Activated naive CD4-positive, alpha-beta T cell treated with anti-CD3 and anti-CD28 coated beads, Interleukin-2, amount 10 ng/mL, durations not matched to agents 7 days and 5 days (primary cell): ENCODE measurements around the gene STAG1.
"Not testable (repeated sequence)": the region's sequence is repeated elsewhere in the genome, so short reads cannot be mapped to it uniquely, and the experiment has no call there.

ENCODE experiments used
- CTCF ChIA-PET: fragments of 350-600 bp; sonication (Branson Sonifier 250); formaldehyde crosslinking; loops from one replicate; lab custom pipeline; 2021; ENCODE audit warnings: antibody characterized with exemption; lab: Charles Lee
- DNase-seq: peaks from one replicate; pipeline ENCODE4 v3.0.0-alpha.2; 2020
- H3K27ac Mint-ChIP-seq: one replicate; pipeline ENCODE4 v1.8.0; 2021; ENCODE audit warnings: mild to moderate bottlenecking, moderate library complexity, mixed read lengths
- H3K27me3 Mint-ChIP-seq: one replicate; pipeline ENCODE4 v1.8.0; 2021; ENCODE audit warnings: mild to moderate bottlenecking, mixed read lengths
- H3K36me3 Mint-ChIP-seq: one replicate; pipeline ENCODE4 v1.8.0; 2021; ENCODE audit warnings: mixed read lengths
- H3K4me1 Mint-ChIP-seq: one replicate; pipeline ENCODE4 v1.8.0; 2021; ENCODE audit warnings: mixed read lengths
- H3K4me3 Mint-ChIP-seq: one replicate; pipeline ENCODE4 v1.8.0; 2021; ENCODE audit warnings: mild to moderate bottlenecking, moderate library complexity, mixed read lengths
- H3K9me3 Mint-ChIP-seq: one replicate; pipeline ENCODE4 v1.8.0; 2021; ENCODE audit warnings: mixed read lengths

STAG1 gene

GRCh38 chr3:136642711-136643110 is 109.5 kb downstream of the STAG1 start:
- H3K27me3 Mint-ChIP-seq, result no peaks in the 10 kb centered on the region
- H3K36me3 Mint-ChIP-seq, result peaks cover 8% of the 10 kb centered on the region
- CTCF ChIA-PET, result interaction anchor here (0.6 to 0.8 kb wide), 2 partner anchors 9 to 492 kb away, joined by 3 to 4 read pairs; no protein-coding TSS in a partner anchor
- H3K9me3 Mint-ChIP-seq, result no peaks in the 10 kb centered on the region
- peaks cover 4% of the 10 kb centered on the region for H3K4me1 Mint-ChIP-seq
- no peak for DNase-seq
- no peak overlapping the region for H3K4me3 Mint-ChIP-seq
- no peak overlapping the region for H3K27ac Mint-ChIP-seq

- DNase-seq, result no peak
- Mint-ChIP-seq H3K9me3 (peaks cover 6% of the 10 kb centered on the region), H3K27ac (no peak overlapping the region), H3K27me3 (no peaks in the 10 kb centered on the region), H3K4me1 (peaks cover 2% of the 10 kb centered on the region), H3K36me3 (peaks cover 10% of the 10 kb centered on the region), H3K4me3 (no peak overlapping the region)
- CTCF ChIA-PET, result no interaction called here
Measured at GRCh38 chr3:136639069-136639468, 113.1 kb downstream of the STAG1 start.

GRCh38 chr3:136637176-136637575 is 115.0 kb downstream of the STAG1 start:
- Mint-ChIP-seq H3K9me3 (peaks cover 6% of the 10 kb centered on the region), H3K36me3 (peaks cover 10% of the 10 kb centered on the region), H3K4me3 (no peak overlapping the region), H3K4me1 (peaks cover 2% of the 10 kb centered on the region), H3K27me3 (no peaks in the 10 kb centered on the region), H3K27ac (no peak overlapping the region)
- CTCF ChIA-PET, result no interaction called here
- no peak for DNase-seq

DNA sequence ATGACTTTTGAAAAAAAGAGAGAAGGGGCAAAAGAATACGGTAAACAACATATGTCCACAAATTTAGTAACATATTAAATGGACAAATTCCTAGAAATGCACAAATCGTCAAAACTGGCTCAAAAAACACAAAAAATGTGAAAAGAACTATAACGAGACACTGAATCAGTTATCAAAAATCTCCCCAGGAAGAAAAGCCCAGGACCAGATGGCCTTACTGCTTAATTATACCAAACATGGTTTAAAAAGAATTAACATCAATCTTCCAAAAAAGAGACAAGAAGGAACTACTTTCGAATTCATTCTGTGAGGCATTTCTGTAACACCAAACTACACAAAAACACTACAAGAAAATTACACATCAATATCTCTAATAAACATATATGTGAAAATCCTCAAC is 117.4 kb downstream of the STAG1 start:
- Mint-ChIP-seq H3K9me3 (peaks cover 6% of the 10 kb centered on the region), H3K4me3 (no peak overlapping the region), H3K36me3 (peaks cover 16% of the 10 kb centered on the region), H3K4me1 (peaks cover 2% of the 10 kb centered on the region), H3K27me3 (no peaks in the 10 kb centered on the region), H3K27ac (no peak overlapping the region)
- CTCF ChIA-PET, result no interaction called here
- DNase-seq, result no peak

GRCh38 chr3:136632625-136633081 is 119.5 kb downstream of the STAG1 start:
- Mint-ChIP-seq H3K27me3 (no peaks in the 10 kb centered on the region), H3K27ac (no peak overlapping the region), H3K4me1 (peaks cover 2% of the 10 kb centered on the region), H3K4me3 (no peak overlapping the region), H3K9me3 (peaks cover 13% of the 10 kb centered on the region), H3K36me3 (peaks cover 30% of the 10 kb centered on the region)
- no peak for DNase-seq
- CTCF ChIA-PET, result no interaction called here

DNA sequence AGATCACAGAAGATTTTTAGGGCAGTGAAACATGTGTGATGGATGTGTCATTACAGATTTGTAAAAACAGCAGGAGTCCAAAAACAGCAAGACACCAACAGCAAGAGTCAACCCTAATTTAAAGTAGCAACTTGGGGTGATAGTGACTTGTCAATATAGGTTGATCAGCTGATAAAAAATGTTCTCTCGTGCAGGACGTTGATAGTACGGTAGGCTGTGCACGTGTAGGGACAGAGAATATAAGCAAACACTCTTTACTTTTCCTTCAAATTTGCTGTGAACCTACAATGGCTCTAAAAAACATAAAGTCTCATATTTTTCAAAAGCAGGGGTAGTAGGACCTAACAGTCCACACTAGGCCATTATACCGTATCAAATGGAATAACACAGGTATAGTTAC is 120.8 kb downstream of the STAG1 start:
- CTCF ChIA-PET, result no interaction called here
- Mint-ChIP-seq H3K27me3 (no peaks in the 10 kb centered on the region), H3K4me3 (no peak overlapping the region), H3K36me3 (peaks cover 37% of the 10 kb centered on the region), H3K4me1 (peaks cover 2% of the 10 kb centered on the region), H3K27ac (no peak overlapping the region), H3K9me3 (peaks cover 11% of the 10 kb centered on the region)
- no peak for DNase-seq

GRCh38 chr3:136630915-136631314 is 121.3 kb downstream of the STAG1 start:
- DNase-seq, result no peak
- Mint-ChIP-seq H3K4me3 (no peak overlapping the region), H3K27me3 (no peaks in the 10 kb centered on the region), H3K4me1 (peaks cover 2% of the 10 kb centered on the region), H3K9me3 (peaks cover 11% of the 10 kb centered on the region), H3K36me3 (peaks cover 39% of the 10 kb centered on the region), H3K27ac (no peak overlapping the region)
- CTCF ChIA-PET, result no interaction called here

DNA sequence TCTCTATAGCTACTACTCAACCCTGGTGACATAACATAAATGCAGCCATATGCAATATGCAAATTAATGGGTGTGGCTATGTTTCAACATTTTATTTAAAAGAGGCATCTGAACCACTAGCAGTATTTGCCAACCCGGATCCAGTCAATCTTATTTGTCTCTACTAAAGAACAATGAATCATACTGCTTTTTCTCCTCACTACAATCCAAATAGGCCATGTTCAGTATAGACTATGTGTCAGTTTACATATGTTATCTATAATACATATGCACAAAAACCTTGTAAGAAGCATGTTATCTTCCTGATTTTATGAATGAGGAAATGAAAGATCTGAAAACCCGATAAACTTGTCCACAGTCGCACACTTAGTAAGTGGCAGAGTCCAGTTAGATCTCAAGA is 125.7 kb downstream of the STAG1 start:
- Mint-ChIP-seq H3K9me3 (peaks cover 7% of the 10 kb centered on the region), H3K36me3 (peaks cover 40% of the 10 kb centered on the region), H3K27ac (no peak overlapping the region), H3K27me3 (no peaks in the 10 kb centered on the region), H3K4me1 (no peaks in the 10 kb centered on the region), H3K4me3 (no peak overlapping the region)
- CTCF ChIA-PET, result no interaction called here
- DNase-seq, result no peak

DNA sequence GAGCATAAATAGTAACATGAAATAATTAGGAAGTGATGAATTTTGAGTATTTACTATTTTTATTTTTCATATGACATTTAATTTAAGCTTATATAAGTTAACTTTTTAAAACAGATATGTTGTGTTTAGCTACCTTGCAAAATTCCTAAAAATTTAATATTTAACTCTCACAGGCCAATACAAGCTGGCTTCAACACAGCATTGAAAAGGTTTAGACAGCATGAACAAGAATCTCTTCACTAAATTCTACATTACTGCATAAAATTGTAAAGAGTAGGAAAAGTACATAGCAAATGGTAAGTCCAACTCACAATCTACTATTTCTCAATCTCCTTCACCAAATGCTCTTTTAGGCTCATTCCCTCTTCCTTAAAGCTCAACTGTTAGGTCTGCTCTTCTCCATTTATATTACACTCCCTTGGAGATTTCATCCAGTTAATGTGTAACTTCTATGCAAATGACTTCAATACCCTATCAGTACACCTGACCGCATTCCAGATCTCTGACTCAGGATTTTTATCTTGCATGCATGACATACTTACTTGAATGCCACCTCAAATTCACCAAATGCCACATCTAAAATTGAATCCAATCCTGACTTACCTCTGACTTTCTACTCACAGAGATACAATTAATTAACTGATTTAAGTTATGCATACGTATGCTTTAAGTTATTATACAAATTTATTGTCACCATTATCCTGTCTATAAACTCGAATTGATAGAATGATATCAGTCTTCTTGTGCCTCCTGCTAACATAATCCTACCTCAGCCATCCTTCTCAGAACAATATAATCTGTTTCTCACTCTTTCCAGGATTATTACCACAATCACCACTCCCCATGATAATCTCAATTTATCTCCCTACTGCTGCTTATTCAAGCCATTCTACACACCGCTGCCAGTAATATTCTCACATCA is 127.0 kb downstream of the STAG1 start:
- H3K27ac Mint-ChIP-seq, result no peak overlapping the region
- no peak overlapping the region for H3K4me3 Mint-ChIP-seq

DNA sequence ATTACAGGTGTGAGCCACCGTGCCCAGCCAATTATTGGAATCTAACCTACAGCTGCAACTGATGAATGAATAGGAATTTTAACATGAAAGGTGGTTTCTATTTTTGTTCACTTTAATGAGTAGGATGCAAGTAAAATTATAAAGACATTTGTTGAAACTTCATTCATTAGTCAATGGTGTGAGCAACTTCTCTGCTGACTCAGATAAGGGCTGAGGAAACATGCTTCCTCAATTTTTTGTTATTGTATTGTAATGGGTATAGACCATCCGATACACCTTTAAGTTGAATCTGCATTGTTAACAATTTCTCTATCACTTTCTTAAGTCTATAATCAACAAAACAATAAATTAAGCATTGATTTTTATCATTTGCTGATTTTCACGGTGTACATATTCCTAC is 127.8 kb downstream of the STAG1 start:
- DNase-seq, result no peak
- Mint-ChIP-seq H3K9me3 (peaks cover 7% of the 10 kb centered on the region), H3K36me3 (peaks cover 38% of the 10 kb centered on the region), H3K27me3 (no peaks in the 10 kb centered on the region), H3K27ac (no peak overlapping the region), H3K4me1 (no peaks in the 10 kb centered on the region), H3K4me3 (no peak overlapping the region)
- CTCF ChIA-PET, result no interaction called here

More for the DNA sequence above, 127.0 kb downstream of the STAG1 start:
- no peaks in the 10 kb centered on the region for H3K27me3 Mint-ChIP-seq
- peaks cover 7% of the 10 kb centered on the region for H3K9me3 Mint-ChIP-seq
- CTCF ChIA-PET, result no interaction called here
- H3K36me3 Mint-ChIP-seq, result peaks cover 41% of the 10 kb centered on the region
- no peak for DNase-seq
- no peaks in the 10 kb centered on the region for H3K4me1 Mint-ChIP-seq

GRCh38 chr3:136621628-136622027 is 130.6 kb downstream of the STAG1 start:
- CTCF ChIA-PET, result no interaction called here
- no peak overlapping the region for H3K27ac Mint-ChIP-seq
- DNase-seq, result no peak

GRCh38 chr3:136620436-136620835 is 131.7 kb downstream of the STAG1 start:
- Mint-ChIP-seq H3K4me1 (peaks cover 2% of the 10 kb centered on the region), H3K36me3 (peaks cover 23% of the 10 kb centered on the region), H3K27me3 (no peaks in the 10 kb centered on the region), H3K27ac (no peak overlapping the region), H3K9me3 (no peaks in the 10 kb centered on the region), H3K4me3 (no peak overlapping the region)
- no peak for DNase-seq
- CTCF ChIA-PET, result interaction anchor here (0.7 kb wide), 1 partner anchor 553 kb away, joined by 3 read pairs; no protein-coding TSS in a partner anchor

More at GRCh38 chr3:136621628-136622027, 130.6 kb downstream of the STAG1 start:
- H3K9me3 Mint-ChIP-seq, result no peaks in the 10 kb centered on the region
- H3K27me3 Mint-ChIP-seq, result no peaks in the 10 kb centered on the region
- H3K4me3 Mint-ChIP-seq, result no peak overlapping the region
- H3K36me3 Mint-ChIP-seq, result peaks cover 29% of the 10 kb centered on the region
- H3K4me1 Mint-ChIP-seq, result peaks cover under 1% of the 10 kb centered on the region

DNA sequence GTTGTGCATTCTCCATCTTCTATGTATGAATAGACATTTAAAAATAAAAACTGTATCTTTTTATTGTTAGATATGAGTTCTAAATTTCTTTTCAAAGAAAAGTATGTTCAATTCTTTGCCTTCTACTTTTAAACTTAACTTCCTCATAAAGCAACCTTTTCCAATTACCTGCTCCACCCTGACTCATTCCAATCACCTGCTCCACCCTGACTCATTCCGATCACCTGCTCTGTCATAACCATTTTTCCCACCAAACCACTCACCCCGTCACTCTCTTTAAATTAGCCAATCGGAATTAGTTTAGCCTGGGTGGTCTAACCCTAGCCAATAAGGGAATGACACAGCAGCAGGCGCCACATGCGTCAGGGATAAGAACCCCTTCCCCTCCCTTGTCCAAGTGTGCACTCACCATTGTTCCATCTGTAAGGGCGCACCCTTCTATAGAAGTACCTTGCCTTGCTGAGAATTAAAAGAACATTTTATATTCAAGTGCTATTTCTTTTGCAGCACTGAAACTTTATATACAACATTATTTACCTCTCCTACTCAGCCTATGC is 134.1 kb downstream of the STAG1 start:
- H3K4me1 Mint-ChIP-seq, H3K4me3 Mint-ChIP-seq, H3K27ac Mint-ChIP-seq, H3K27me3 Mint-ChIP-seq, DNase-seq, CTCF ChIA-PET, H3K9me3 Mint-ChIP-seq: not testable (repeated sequence)
- peaks cover 23% of the 10 kb centered on the region for H3K36me3 Mint-ChIP-seq

GRCh38 chr3:136617198-136617597 is 135.0 kb downstream of the STAG1 start:
- peaks cover 20% of the 10 kb centered on the region for H3K36me3 Mint-ChIP-seq
- no peaks in the 10 kb centered on the region for H3K27me3 Mint-ChIP-seq
- CTCF ChIA-PET, result no interaction called here
- H3K27ac Mint-ChIP-seq, result no peak overlapping the region
- no peak for DNase-seq
- no peak overlapping the region for H3K4me3 Mint-ChIP-seq
- peaks cover 2% of the 10 kb centered on the region for H3K4me1 Mint-ChIP-seq
- no peaks in the 10 kb centered on the region for H3K9me3 Mint-ChIP-seq
